Measurements from ENCODE around the gene GAMT.
"Not testable (repeated sequence)": the region's sequence is repeated elsewhere in the genome, so short reads cannot be mapped to it uniquely, and the experiment has no call there.

GAMT gene

GRCh38 chr19:1422360-1422759, 21.0 kb upstream of the GAMT start:
- no peak overlapping the region for H3K4me3 ChIP-seq (ENCODE audit: low read depth, low read length)
- TF ChIP-seq CTCF (conservative IDR thresholded peaks at IDR 0.05; ENCODE audit: low read depth, low read length): no peak
- no peak for DNase-seq (ENCODE audit: low read depth)

- no peak for TF ChIP-seq CTCF (conservative IDR thresholded peaks at IDR 0.05; ENCODE audit: low read depth, low read length)
- DNase-seq (ENCODE audit: low read depth): no peak
- no peak overlapping the region for H3K4me3 ChIP-seq (ENCODE audit: low read depth, low read length)
Observed at GRCh38 chr19:1421958-1422305, 20.6 kb upstream of the GAMT start.

GRCh38 chr19:1421218-1421957, 20.0 kb upstream of the GAMT start:
- no peak for TF ChIP-seq CTCF (conservative IDR thresholded peaks at IDR 0.05; ENCODE audit: low read depth, low read length)
- H3K4me3 ChIP-seq (ENCODE audit: low read depth, low read length): no peak overlapping the region
- DNase-seq (ENCODE audit: low read depth): no peak

- DNase-seq (ENCODE audit: low read depth): no peak
- no peak for TF ChIP-seq CTCF (conservative IDR thresholded peaks at IDR 0.05; ENCODE audit: low read depth, low read length)
- H3K4me3 ChIP-seq (ENCODE audit: low read depth, low read length): no peak overlapping the region
Observed at GRCh38 chr19:1420590-1420989, 19.2 kb upstream of the GAMT start.

- DNase-seq (ENCODE audit: low read depth): not testable (repeated sequence)
Observed at GRCh38 chr19:1420085-1420484, 18.7 kb upstream of the GAMT start.

GRCh38 chr19:1418951-1419738, 17.8 kb upstream of the GAMT start:
- no peak for DNase-seq (ENCODE audit: low read depth)
- H3K4me3 ChIP-seq (ENCODE audit: low read depth, low read length): no peak overlapping the region
- TF ChIP-seq CTCF (conservative IDR thresholded peaks at IDR 0.05; ENCODE audit: low read depth, low read length): no peak

More at GRCh38 chr19:1420085-1420484, 18.7 kb upstream of the GAMT start:
- H3K4me3 ChIP-seq (ENCODE audit: low read depth, low read length): not testable (repeated sequence)

- TF ChIP-seq CTCF (conservative IDR thresholded peaks at IDR 0.05; ENCODE audit: low read depth, low read length): no peak
- DNase-seq (ENCODE audit: low read depth): no peak
- no peak overlapping the region for H3K4me3 ChIP-seq (ENCODE audit: low read depth, low read length)
Observed at GRCh38 chr19:1418496-1418775, 17.1 kb upstream of the GAMT start.

All from choroid plexus epithelial cell (primary cell).